Measurements from ENCODE around the gene UTS2R. TPM values are rescaled to one million over a fixed set of nuclear protein-coding genes. Genes with fewer than 3 reads are reported as not detected.

The UTS2R gene
- polyA plus RNA-seq, 1 of the 3 experiments (the other 2 are of a cell fraction): not detected

- peak overlapping the region; percentile 59; the same call in 1 of the 2 replicates for H3K4me2 ChIP-seq
- H3K27ac ChIP-seq (ENCODE audit: low read depth in 2 of 2, low read length in 1 of 2): no peak overlapping the region
- no peaks in the 10 kb centered on the region for H3K79me2 ChIP-seq (ENCODE audit: insufficient read depth)
- peak overlapping the region in 1 of 2 experiments; percentile 21; a peak in 1 of 4 replicates for H3K4me3 ChIP-seq (ENCODE audit: low read depth in 2 of 2, low read length in 1 of 2)
- H3K36me3 ChIP-seq (replicated peaks in 1 of 2; ENCODE audit: control insufficient read depth in 1 of 2, insufficient read depth in 2 of 2, low read length in 1 of 2): no peaks in the 10 kb centered on the region
- no peak overlapping the region for H3K9ac ChIP-seq
- no peaks in the 10 kb centered on the region for H3F3A ChIP-seq (replicated peaks; ENCODE audit: insufficient read depth)
- no peaks in the 10 kb centered on the region for H3K9me2 ChIP-seq
- H3K27me3 ChIP-seq (ENCODE audit: insufficient read depth): no peaks in the 10 kb centered on the region; the same call in none of the 2 replicates
- ChIA-PET CTCF (interaction anchor here (0.9 to 9.9 kb wide), 12 partner anchors 8 to 94 kb away, joined by 3 to 78 read pairs (median 5); no protein-coding TSS in a partner anchor), POLR2A (interaction anchor here (0.7 to 1.7 kb wide), 5 partner anchors 13 to 57 kb away, joined by 3 to 4 read pairs (median 3); partner anchors contain the start of gene CSNK1D)
- no peaks in the 10 kb centered on the region for H4K20me1 ChIP-seq (ENCODE audit: insufficient read depth)
- WGBS (ENCODE audit: low lambda C conversion rate): 39% methylated on average over 18 of the region's 19 CpGs
- peaks cover 15 to 43% of the 10 kb centered on the region in 2 experiments; a peak in 3 of 4 replicates for H3K4me1 ChIP-seq (ENCODE audit: control insufficient read depth in 1 of 2, insufficient read depth in 2 of 2, low read depth in 1 of 2, low read length in 1 of 2)
- no peaks in the 10 kb centered on the region for H3K9me3 ChIP-seq
- no peak overlapping the region for H2AFZ ChIP-seq (ENCODE audit: low read depth)
- TF ChIP-seq RFX5 (IDR thresholded peaks at IDR 0.05; ENCODE audit: low read length) (no peak), MXI1 (IDR thresholded peaks at IDR 0.05; ENCODE audit: low read depth, low read length) (no peak), EP300 (IDR thresholded peaks at IDR 0.05; ENCODE audit: borderline replicate concordance in 1 of 2, low read depth in 1 of 2, low read length in 1 of 2) (no peak), SMC3 (IDR thresholded peaks at IDR 0.05; ENCODE audit: low read depth, low read length) (no peak), NFIC (IDR thresholded peaks at IDR 0.05; ENCODE audit: borderline replicate concordance) (no peak), CHD2 (IDR thresholded peaks at IDR 0.05; ENCODE audit: low read length, partially characterized antibody) (no peak), RAD21 (IDR thresholded peaks at IDR 0.05; ENCODE audit: low read length) (no peak), FOXM1 (IDR thresholded peaks at IDR 0.05; ENCODE audit: low read depth) (no peak), POLR2AphosphoS5 (IDR thresholded peaks at IDR 0.05; ENCODE audit: low read depth, low read length) (no peak), MEF2A (IDR thresholded peaks at IDR 0.05; ENCODE audit: borderline replicate concordance, low read depth) (no peak), REST (IDR thresholded peaks at IDR 0.05; ENCODE audit: low read depth, low read length) (no peak), USF1 (IDR thresholded peaks at IDR 0.05; ENCODE audit: borderline replicate concordance, low read depth) (no peak)
- TF ChIP-seq, protein P1, sequence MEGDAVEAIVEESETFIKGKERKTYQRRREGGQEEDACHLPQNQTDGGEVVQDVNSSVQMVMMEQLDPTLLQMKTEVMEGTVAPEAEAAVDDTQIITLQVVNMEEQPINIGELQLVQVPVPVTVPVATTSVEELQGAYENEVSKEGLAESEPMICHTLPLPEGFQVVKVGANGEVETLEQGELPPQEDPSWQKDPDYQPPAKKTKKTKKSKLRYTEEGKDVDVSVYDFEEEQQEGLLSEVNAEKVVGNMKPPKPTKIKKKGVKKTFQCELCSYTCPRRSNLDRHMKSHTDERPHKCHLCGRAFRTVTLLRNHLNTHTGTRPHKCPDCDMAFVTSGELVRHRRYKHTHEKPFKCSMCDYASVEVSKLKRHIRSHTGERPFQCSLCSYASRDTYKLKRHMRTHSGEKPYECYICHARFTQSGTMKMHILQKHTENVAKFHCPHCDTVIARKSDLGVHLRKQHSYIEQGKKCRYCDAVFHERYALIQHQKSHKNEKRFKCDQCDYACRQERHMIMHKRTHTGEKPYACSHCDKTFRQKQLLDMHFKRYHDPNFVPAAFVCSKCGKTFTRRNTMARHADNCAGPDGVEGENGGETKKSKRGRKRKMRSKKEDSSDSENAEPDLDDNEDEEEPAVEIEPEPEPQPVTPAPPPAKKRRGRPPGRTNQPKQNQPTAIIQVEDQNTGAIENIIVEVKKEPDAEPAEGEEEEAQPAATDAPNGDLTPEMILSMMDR (IDR thresholded peaks at IDR 0.05): no peak
- TF ChIP-seq, protein P2, sequence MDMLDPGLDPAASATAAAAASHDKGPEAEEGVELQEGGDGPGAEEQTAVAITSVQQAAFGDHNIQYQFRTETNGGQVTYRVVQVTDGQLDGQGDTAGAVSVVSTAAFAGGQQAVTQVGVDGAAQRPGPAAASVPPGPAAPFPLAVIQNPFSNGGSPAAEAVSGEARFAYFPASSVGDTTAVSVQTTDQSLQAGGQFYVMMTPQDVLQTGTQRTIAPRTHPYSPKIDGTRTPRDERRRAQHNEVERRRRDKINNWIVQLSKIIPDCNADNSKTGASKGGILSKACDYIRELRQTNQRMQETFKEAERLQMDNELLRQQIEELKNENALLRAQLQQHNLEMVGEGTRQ (IDR thresholded peaks at IDR 0.05; ENCODE audit: borderline replicate concordance, low read depth, low read length): no peak
- TF ChIP-seq, protein P3, sequence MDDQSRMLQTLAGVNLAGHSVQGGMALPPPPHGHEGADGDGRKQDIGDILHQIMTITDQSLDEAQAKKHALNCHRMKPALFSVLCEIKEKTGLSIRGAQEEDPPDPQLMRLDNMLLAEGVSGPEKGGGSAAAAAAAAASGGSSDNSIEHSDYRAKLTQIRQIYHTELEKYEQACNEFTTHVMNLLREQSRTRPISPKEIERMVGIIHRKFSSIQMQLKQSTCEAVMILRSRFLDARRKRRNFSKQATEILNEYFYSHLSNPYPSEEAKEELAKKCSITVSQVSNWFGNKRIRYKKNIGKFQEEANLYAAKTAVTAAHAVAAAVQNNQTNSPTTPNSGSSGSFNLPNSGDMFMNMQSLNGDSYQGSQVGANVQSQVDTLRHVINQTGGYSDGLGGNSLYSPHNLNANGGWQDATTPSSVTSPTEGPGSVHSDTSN (IDR thresholded peaks at IDR 0.05): no peak
- no peak for DNase-seq
Observed at GRCh38 chr17:82329683-82330321, 41.8 kb upstream of the UTS2R start.
